Skin epidermis (tissue), 12 donors: ENCODE results near the gene SCART1.

Source experiments
- H3K27ac ChIP-seq, 21 experiments: fragments of 200-600 bp; sonication (generic) in 11 of 21; one replicate each; pipeline ENCODE4 v1.5.0; 2020; ENCODE audit warnings: mild to moderate bottlenecking in 3 of 21, inconsistent platforms in 2 of 21, moderate library complexity in 2 of 21
- H3K4me3 ChIP-seq, 7 experiments: fragments of 200-600 bp; sonication (generic) in 2 of 7; one replicate each; pipeline ENCODE4 v1.5.0; 2020; ENCODE audit warnings: inconsistent platforms in 2 of 7, mild to moderate bottlenecking in 2 of 7, moderate library complexity in 1 of 7

The SCART1 gene

GRCh38 chr10:133452453-133452852 lies 1.3 kb upstream of the SCART1 start:
- no peak overlapping the region for H3K4me3 ChIP-seq

GRCh38 chr10:133454204-133454893 lies 604 bp downstream of the SCART1 start:
- Histone ChIP-seq H3K27ac (no peak overlapping the region), H3K4me3 (no peak overlapping the region)

More at GRCh38 chr10:133452453-133452852, 1.3 kb upstream of the SCART1 start:
- H3K27ac ChIP-seq: no peak overlapping the region

- Histone ChIP-seq H3K4me3 (no peak overlapping the region), H3K27ac (no peak overlapping the region)
Measured at GRCh38 chr10:133455196-133455595, 1.5 kb downstream of the SCART1 start.

DNA sequence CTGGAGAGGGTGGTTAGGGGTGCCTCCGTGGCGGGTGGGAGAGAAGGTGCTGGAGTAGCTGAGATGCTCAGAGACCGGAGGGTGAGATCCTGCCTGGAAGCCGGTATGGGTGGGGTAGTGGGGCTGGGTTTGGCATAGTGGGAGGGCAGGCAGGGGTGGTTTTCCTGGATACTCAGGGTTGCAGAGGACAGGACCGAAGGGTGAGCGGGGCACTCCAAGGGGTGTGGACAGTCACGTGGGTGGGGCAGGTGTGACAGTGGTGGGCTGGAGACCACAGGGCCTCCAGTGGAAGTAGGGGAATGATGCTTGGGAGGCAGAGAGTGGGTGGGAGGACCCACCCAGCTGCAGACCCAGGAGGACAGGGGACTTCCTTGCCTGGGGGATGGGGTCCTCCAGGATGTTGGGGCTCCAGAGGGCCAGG lies 1.9 kb downstream of the SCART1 start:
- Histone ChIP-seq H3K4me3 (no peak overlapping the region), H3K27ac (no peak overlapping the region)

- Histone ChIP-seq H3K27ac (no peak overlapping the region), H3K4me3 (no peak overlapping the region)
Measured at GRCh38 chr10:133456041-133456951, 2.6 kb downstream of the SCART1 start.

GRCh38 chr10:133457100-133457841 lies 3.5 kb downstream of the SCART1 start:
- Histone ChIP-seq H3K4me3 (no peak overlapping the region), H3K27ac (no peak overlapping the region)

- no peak overlapping the region for H3K4me3 ChIP-seq
Measured at GRCh38 chr10:133458021-133458709, 4.4 kb downstream of the SCART1 start.

DNA sequence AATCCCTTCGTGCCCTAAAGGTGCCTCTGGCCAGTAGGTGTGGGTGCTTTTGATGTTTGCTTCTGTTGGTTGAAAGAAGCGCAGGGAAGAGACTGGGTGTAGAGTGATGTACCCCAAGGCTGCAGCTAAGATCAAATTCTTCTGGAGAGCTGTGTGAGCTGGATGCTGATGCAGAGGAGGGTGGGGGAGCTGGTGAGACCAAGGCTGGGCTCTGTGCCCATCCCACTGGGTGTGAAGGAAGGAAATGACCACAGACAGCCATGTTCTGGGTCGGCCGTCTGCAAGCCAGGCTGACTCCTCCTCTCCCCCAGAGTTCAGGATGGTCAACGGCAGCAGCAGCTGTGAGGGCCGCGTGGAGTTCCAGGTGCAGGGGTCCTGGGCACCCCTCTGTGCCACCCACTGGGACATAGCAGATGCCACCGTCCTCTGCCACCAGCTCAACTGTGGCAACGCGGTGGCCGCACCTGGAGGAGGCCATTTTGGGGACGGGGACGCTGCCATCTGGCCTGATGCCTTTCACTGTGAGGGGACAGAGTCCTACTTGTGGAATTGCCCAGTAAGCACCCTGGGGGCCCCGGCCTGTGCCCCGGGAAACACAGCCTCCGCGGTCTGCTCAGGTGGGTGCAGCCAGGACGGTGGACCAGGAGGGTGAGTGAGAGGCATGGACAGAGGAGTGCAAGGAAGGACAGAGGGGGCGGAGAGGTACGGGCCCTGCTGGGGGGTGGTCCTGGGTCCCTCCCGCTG lies 5.1 kb downstream of the SCART1 start:
- H3K27ac ChIP-seq: no peak overlapping the region
- H3K4me3 ChIP-seq: no peak overlapping the region

More at GRCh38 chr10:133458021-133458709, 4.4 kb downstream of the SCART1 start:
- H3K27ac ChIP-seq: no peak overlapping the region

- no peak overlapping the region for H3K4me3 ChIP-seq
- no peak overlapping the region for H3K27ac ChIP-seq
Measured at GRCh38 chr10:133459454-133460207, 5.9 kb downstream of the SCART1 start.

DNA sequence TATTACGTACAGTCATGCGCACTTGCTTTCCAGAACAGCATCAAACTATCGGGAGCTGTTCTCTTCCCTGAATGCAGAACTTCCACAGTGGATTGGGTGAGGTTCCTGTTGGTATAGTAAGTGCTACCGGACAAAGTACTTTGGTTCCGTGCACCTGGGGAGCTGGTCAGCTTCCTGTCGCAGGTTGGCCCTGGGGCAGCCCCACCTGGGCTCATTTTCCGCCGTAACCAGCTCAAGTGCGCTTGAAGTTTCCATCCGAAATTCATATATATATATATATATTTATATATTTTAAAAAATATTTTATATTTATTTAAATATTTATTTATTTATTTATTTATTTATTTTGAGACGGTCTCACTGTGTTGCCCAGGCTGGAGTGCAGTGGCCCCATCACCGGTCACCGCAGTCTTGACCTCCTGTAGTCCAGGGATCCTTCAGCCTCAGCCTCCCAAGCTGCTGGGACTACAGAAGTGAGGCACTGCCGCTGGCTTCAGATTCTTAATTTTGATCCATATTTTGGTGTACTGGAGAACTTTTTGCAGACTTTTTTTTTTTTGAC lies 6.5 kb downstream of the SCART1 start:
- no peak overlapping the region for H3K4me3 ChIP-seq
- no peak overlapping the region for H3K27ac ChIP-seq

DNA sequence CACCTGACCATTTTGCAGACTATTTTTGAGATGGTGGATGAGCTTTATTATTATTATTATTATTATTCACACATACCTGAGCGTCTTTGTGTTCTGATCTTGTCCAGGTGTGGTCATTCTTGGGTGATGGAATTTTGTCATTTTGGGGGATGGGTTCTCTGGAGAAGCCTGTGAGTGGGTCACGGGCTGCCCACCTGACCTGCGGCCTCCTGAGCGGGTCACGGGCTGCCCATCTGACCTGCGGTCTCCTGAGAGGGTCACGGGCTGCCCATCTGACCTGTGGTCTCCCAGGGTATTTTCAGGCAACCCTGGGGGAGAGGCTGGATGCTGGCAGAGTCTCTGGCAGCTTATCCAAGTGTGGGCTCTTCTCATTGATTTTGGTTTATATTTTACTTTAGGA lies 7.3 kb downstream of the SCART1 start:
- no peak overlapping the region for H3K4me3 ChIP-seq
- no peak overlapping the region for H3K27ac ChIP-seq

DNA sequence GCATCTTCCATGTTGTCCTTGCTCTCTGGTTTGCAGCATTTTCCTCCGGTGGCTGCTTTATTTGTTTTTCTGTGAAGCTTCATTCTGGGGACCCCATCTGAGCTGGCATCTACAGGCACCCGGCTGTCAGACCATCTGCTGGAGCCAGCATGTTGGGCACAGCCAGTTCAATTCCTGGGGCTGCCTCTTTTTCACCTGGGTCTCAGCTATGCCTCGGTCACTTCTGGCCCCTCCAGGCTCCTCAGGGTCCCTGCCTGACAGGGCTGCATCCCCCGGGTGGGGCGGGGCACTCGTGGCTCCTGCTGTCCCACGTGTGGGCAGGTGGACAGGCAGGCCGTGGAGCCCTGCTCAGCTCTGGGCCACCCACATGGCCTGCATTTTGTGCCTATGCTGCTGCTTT lies 8.1 kb downstream of the SCART1 start:
- Histone ChIP-seq H3K27ac (no peak overlapping the region), H3K4me3 (no peak overlapping the region)

- no peak overlapping the region for H3K27ac ChIP-seq
Measured at GRCh38 chr10:133462512-133463305, 9.0 kb downstream of the SCART1 start.

GRCh38 chr10:133464582-133465031 lies 10.9 kb downstream of the SCART1 start:
- no peak overlapping the region for H3K4me3 ChIP-seq
- H3K27ac ChIP-seq: no peak overlapping the region

More at GRCh38 chr10:133462512-133463305, 9.0 kb downstream of the SCART1 start:
- H3K4me3 ChIP-seq: no peak overlapping the region

DNA sequence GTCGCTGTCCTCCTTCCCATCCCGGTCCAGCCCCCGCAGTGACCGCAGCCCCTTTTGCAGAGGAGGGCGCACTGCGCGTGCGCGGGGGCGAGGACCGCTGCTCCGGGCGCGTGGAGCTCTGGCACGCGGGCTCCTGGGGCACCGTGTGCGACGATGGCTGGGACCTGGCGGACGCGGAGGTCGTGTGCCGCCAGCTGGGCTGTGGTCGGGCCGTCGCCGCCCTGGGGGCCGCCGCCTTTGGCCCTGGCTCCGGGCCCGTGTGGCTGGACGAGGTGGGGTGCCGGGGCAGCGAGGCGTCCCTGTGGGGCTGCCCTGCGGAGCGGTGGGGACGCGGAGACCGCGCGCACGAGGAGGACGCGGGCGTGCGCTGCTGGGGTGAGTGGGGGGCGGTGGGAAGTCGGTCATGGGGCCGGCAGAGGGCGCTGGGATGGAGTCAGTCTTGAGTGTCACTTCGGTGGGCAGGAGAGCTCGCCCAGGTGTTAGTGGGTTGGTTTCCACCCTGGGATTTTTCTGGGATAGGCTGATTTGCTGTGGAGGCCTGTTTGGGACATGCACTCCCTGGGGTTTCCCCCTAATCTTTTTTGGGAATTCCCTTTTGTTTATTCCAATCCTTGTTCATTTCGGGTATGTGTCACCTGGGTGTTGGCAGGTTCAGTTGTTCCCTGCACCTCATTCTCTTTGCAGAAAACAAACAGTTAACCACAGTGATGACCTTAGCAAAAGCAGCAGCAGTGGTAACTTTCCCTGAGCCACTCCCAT lies 11.6 kb downstream of the SCART1 start:
- H3K27ac ChIP-seq: no peak overlapping the region
- H3K4me3 ChIP-seq: no peak overlapping the region

DNA sequence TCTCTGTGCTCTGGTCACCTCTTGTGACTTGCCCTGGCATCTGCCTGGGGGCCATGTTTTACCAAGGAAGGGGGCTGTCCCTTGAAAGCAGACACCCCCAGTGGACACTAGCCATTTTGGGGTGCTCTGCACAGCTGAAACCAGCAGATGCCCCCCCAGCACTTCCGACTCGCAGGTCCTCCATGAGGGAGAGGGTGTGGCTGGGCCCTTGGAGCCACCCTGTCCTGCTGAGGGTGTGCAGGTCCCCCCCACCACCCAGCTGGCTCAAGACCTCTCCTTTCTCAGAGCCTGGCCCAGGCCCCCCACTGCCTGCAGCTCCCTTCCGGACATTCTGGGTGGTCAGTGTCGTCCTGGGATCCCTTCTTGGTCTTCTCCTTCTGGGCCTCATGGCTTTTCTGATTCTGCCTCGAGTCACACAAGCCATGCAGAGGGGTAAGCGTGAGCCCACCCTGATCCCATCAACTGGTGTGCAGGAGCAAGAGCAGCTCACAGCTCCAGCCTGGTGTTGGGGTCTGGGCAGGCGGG lies 12.3 kb downstream of the SCART1 start:
- H3K27ac ChIP-seq: no peak overlapping the region

More for the DNA sequence above, 12.3 kb downstream of the SCART1 start:
- no peak overlapping the region for H3K4me3 ChIP-seq
